ENCODE results near the gene FSIP1.

FSIP1 gene

GRCh38 chr15:39680868-39681267 lies 101.8 kb downstream of the FSIP1 start:
- DNase-seq = no peak

GRCh38 chr15:39672666-39673065 lies 110.0 kb downstream of the FSIP1 start:
- no peak for DNase-seq

- no peak for DNase-seq
Observed at GRCh38 chr15:39672184-39672583, 110.5 kb downstream of the FSIP1 start.

GRCh38 chr15:39670687-39671086 lies 112.0 kb downstream of the FSIP1 start:
- DNase-seq = no peak

GRCh38 chr15:39669661-39670060 lies 113.0 kb downstream of the FSIP1 start:
- DNase-seq = no peak

- no peak for DNase-seq
Observed at GRCh38 chr15:39669241-39669640, 113.4 kb downstream of the FSIP1 start.

GRCh38 chr15:39668457-39668856 lies 114.2 kb downstream of the FSIP1 start:
- DNase-seq = no peak

GRCh38 chr15:39667382-39668127 lies 115.1 kb downstream of the FSIP1 start:
- no peak for DNase-seq

- no peak for DNase-seq
Observed at GRCh38 chr15:39666677-39667076, 116.0 kb downstream of the FSIP1 start.

GRCh38 chr15:39665629-39666250 lies 116.9 kb downstream of the FSIP1 start:
- DNase-seq = no peak

GRCh38 chr15:39663704-39664250 lies 118.9 kb downstream of the FSIP1 start:
- DNase-seq = no peak

GRCh38 chr15:39661776-39662175 lies 120.9 kb downstream of the FSIP1 start:
- no peak for DNase-seq

GRCh38 chr15:39658740-39659139 lies 123.9 kb downstream of the FSIP1 start:
- DNase-seq = no peak

GRCh38 chr15:39657668-39658067 lies 125.0 kb downstream of the FSIP1 start:
- no peak for DNase-seq

GRCh38 chr15:39657181-39657580 lies 125.5 kb downstream of the FSIP1 start:
- DNase-seq = no peak

GRCh38 chr15:39654304-39654703 lies 128.3 kb downstream of the FSIP1 start:
- no peak for DNase-seq

- no peak for DNase-seq
Observed at GRCh38 chr15:39651881-39652280, 130.8 kb downstream of the FSIP1 start.

- DNase-seq = no peak
Observed at GRCh38 chr15:39651295-39651694, 131.3 kb downstream of the FSIP1 start.

GRCh38 chr15:39649757-39650156 lies 132.9 kb downstream of the FSIP1 start:
- DNase-seq = no peak

GRCh38 chr15:39646425-39646824 lies 136.2 kb downstream of the FSIP1 start:
- DNase-seq = no peak

GRCh38 chr15:39645976-39646257 lies 136.7 kb downstream of the FSIP1 start:
- no peak for DNase-seq

- DNase-seq = no peak
Observed at GRCh38 chr15:39645138-39645975, 137.3 kb downstream of the FSIP1 start.

GRCh38 chr15:39644136-39644535 lies 138.5 kb downstream of the FSIP1 start:
- no peak for DNase-seq

- no peak for DNase-seq
Observed at GRCh38 chr15:39643727-39644126, 138.9 kb downstream of the FSIP1 start.

Measured in NCI-H2029 (cell line).